Stimulated activated CD8-positive, alpha-beta memory T cell treated with anti-CD3 and anti-CD28 coated beads, Interleukin-7, amount 100 ng/mL, for 24 hours (primary cell): Measurements from ENCODE around the gene FBXO40.
"Not testable (repeated sequence)": the region's sequence is repeated elsewhere in the genome, so short reads cannot be mapped to it uniquely, and the experiment has no call there.

Source experiments
- DNase-seq: peaks from one replicate; pipeline ENCODE4 v3.0.0-alpha.2; 2020; ENCODE audit warnings: low read depth

The FBXO40 gene

GRCh38 chr3:121592856-121593702, at the start of gene FBXO40:
Gene FBXO40 (plus strand): TSS chr3:121593379. CDS start chr3:121620576, 27,197 bp downstream.
- DNase-seq, result no peak

GRCh38 chr3:121545049-121545573, 48.1 kb upstream of the FBXO40 start:
- no peak for DNase-seq

GRCh38 chr3:121545574-121546455, 47.4 kb upstream of the FBXO40 start, which contains the start of gene POLQ:
Gene POLQ (minus strand): TSS chr3:121545988. CDS start chr3:121545877, 111 bp downstream.
- DNase-seq, result peak; percentile 71

GRCh38 chr3:121552379-121552778, 40.8 kb upstream of the FBXO40 start:
- DNase-seq, result no peak

- no peak for DNase-seq
These were observed 40.4 kb upstream of the FBXO40 start for GRCh38 chr3:121552797-121553196.

GRCh38 chr3:121557426-121557934, 35.7 kb upstream of the FBXO40 start:
- no peak for DNase-seq

GRCh38 chr3:121562148-121562547, 31.0 kb upstream of the FBXO40 start:
- DNase-seq, result no peak

GRCh38 chr3:121566773-121567172, 26.4 kb upstream of the FBXO40 start:
- DNase-seq, result no peak

- DNase-seq, result no peak
These were observed 25.5 kb upstream of the FBXO40 start, which contains the start of gene ARGFX for GRCh38 chr3:121567649-121568048. Gene ARGFX (plus strand): TSS chr3:121567949. CDS start chr3:121570714, 2,765 bp downstream.

- no peak for DNase-seq
These were observed 18.7 kb upstream of the FBXO40 start for GRCh38 chr3:121574449-121574848.

- no peak for DNase-seq
These were observed 11.5 kb upstream of the FBXO40 start for GRCh38 chr3:121581691-121582090.

GRCh38 chr3:121584418-121584817, 8.8 kb upstream of the FBXO40 start:
- DNase-seq, result no peak

GRCh38 chr3:121593806-121594205, 627 bp downstream of the FBXO40 start:
- not testable (repeated sequence) for DNase-seq

GRCh38 chr3:121594850-121595249, 1.7 kb downstream of the FBXO40 start:
- no peak for DNase-seq

GRCh38 chr3:121595765-121596406, 2.7 kb downstream of the FBXO40 start:
- no peak for DNase-seq

- no peak for DNase-seq
These were observed 5.4 kb downstream of the FBXO40 start for GRCh38 chr3:121598564-121598963.

- not testable (repeated sequence) for DNase-seq
These were observed 6.7 kb downstream of the FBXO40 start for GRCh38 chr3:121599900-121600299.

- DNase-seq, result no peak
These were observed 8.1 kb downstream of the FBXO40 start for GRCh38 chr3:121601212-121601812.

- DNase-seq, result no peak
These were observed 11.6 kb downstream of the FBXO40 start for GRCh38 chr3:121604759-121605158.

- no peak for DNase-seq
These were observed 12.9 kb downstream of the FBXO40 start for GRCh38 chr3:121606106-121606505.

GRCh38 chr3:121619691-121620090, 26.5 kb downstream of the FBXO40 start:
- DNase-seq, result no peak
